Measurements from ENCODE around the gene IQGAP2.

GRCh38 chr5:76695346-76695745 is 292.3 kb downstream of the IQGAP2 start:
- TF ChIP-seq CTCF (tag by site-specific recombination; IDR thresholded peaks at IDR 0.05) = no peak
- TF ChIP-seq ZNF621 (tag by site-specific recombination; IDR thresholded peaks at IDR 0.05) = no peak
- TF ChIP-seq ZNF121 (tag by site-specific recombination; IDR thresholded peaks at IDR 0.05) = no peak
- no peak for TF ChIP-seq ZBTB17 (tag by site-specific recombination; IDR thresholded peaks at IDR 0.05)
- TF ChIP-seq REST (tag by site-specific recombination; IDR thresholded peaks at IDR 0.05) = no peak
- no peak for TF ChIP-seq PBX3 (CRISPR knock-in tag; IDR thresholded peaks at IDR 0.05)
- no peak for TF ChIP-seq ZNF184 (tag by site-specific recombination; IDR thresholded peaks at IDR 0.05)
- no peak for TF ChIP-seq BCL11A (tag by site-specific recombination; IDR thresholded peaks at IDR 0.05; ENCODE audit: low read depth)
- no peak for TF ChIP-seq KLF16 (tag by site-specific recombination; IDR thresholded peaks at IDR 0.05)
- no peak for TF ChIP-seq ZBTB1 (tag by site-specific recombination; IDR thresholded peaks at IDR 0.05)
- no peak for TF ChIP-seq ZNF707 (tag by site-specific recombination; IDR thresholded peaks at IDR 0.05)
- TF ChIP-seq ELK4 (IDR thresholded peaks at IDR 0.05; ENCODE audit: borderline replicate concordance, low read depth, low read length) = no peak
- no peak for TF ChIP-seq ZNF274 (IDR thresholded peaks at IDR 0.05; ENCODE audit: low read length)
- no peak for TF ChIP-seq ZNF274 (tag by site-specific recombination; IDR thresholded peaks at IDR 0.05; ENCODE audit: borderline replicate concordance)

Measured in HEK293 (cell line).